M059J (cell line): ENCODE measurements around the gene MSI2. TPM values are rescaled to one million over a fixed set of nuclear protein-coding genes. Genes with fewer than 3 reads are reported as not detected.

Source experiments
- DNase-seq: peaks from one replicate; pipeline ENCODE4 v3.0.0-alpha.2; 2012; ENCODE audit warnings: low read depth
- total RNA-seq: library from RNA; depleted of rRNA; stranded (reverse); fragments of >200 nt; shearing (Covaris generic); gene quantifications from 2 replicates; pipeline ENCODE4 v1.2.3, GENCODE V29; 2014

MSI2 gene
- total RNA-seq, 1 experiment from 2014 or later, result 28.6 TPM

DNA sequence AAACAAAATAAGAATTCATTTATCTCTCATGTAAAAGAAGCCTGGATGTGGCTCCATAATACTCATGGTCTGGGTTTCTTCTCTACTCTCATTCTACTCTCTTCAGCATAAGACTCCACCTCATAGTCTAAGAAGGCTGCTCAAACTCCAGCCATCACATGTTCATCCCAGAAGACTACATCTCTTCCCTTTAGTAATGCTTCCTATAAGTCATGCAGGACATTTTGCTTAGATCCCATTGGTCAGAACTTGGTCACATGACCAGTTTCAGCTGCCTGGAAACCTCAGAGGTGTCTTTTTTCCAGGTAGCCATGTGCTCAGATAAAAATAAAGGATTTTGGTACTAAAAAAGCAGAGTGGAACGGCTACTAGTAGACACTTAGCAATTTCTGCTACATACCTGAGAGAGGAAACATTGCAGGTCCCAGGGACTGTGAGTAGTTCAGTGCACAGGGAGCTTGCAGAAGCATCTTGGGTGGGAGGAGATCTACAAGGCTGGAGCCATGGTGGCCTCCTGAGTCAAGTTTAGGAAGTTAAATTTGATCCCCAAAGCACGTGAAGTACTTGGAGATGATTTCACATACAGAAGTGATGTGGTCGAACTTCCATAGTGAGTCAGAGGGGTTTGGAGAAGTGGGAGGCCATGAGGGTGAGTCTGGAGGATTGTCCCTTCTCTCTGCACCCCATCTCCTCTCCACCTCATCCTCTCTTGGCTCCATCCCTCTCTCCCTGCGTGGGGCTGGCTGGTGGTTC lies 378.6 kb downstream of the MSI2 start:
- peak; percentile 48 for DNase-seq

DNA sequence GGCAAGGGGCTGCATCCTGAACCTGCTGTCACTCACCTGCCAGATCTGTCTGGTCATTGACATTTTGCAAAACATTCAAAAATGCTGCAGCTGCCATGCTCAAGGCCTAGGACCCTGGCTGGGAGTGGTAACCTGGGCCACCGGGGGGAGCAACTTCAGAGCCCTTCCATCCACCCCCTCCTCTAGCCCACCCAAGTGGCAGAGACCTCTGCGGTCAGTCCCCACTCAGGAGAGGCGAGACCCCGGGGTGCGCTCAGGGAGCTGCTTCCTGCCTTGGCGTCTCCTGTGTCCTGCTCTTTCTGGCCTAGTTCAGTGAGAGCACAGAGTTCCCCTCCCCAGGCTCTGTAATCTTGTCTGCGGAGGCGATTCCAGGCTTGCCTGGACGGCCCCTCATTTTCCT lies 380.0 kb downstream of the MSI2 start:
- DNase-seq, result no peak

DNA sequence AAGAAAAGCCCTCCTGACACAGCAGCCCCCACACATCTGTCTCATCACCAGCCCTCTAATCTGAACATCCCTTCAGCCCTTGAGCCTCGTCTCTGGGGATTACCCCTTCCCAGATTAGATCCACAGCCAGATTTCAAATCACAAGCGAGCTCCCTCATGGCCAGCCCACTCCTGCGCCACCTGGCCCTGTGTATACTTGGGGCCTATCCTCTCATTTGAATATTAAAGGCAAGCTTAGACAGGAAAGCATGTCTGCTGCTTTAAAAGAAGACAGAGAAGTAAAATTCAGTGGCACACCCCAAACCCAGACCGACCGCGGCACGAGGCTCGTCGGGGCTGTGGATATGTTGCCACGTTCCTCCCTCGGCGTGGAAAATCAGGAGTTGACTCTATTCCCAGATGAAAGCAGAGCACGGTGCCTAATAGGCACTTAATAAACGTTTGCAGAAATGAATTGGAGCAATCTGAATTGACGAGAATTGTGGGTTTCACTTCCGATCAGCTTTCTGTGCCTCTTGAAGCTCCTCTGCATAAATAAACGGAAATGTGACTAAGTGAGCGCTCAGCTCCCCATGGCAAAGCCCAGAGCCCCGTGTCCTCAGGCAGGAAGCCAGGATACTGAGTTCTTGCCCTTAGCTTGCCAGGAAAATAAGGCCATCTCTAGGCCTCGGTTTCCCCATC lies 380.8 kb downstream of the MSI2 start:
- no peak for DNase-seq

DNA sequence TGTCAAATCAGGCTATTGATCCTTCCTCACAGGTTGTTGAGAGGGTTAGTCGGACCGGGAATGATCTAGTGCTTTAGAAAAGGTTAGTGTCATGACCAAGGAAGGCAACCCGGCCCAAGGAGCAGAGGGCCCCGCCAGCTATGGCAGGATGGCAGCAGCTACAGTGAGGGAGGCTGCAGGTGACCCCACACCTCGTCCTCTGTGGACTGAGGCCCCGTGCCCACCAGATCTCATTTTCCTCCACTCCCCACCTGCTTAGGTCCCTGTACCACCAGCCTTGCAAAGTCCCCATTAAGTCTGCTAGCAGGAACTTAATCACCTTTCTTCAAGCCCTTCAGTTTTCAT lies 381.3 kb downstream of the MSI2 start:
- no peak for DNase-seq

DNA sequence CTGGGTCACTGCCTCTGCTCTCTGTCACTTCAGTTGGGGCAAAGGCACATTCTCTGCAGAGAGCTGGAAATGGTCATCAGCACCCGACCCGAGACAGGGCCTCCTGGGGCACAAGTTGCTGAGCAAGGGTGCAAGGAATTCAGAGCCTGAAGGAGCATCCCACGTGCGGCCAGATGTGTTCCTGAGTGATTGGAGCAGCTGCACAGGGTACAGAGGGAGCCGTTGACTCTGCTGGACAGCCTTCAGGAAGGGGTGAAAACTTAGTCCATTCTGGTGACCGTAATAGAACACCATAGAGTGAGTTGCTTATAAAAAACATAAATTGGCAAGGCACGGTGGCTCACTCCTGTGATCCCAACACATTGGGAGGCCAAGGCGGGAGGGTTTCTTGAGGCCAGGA lies 382.0 kb downstream of the MSI2 start:
- DNase-seq, result no peak

DNA sequence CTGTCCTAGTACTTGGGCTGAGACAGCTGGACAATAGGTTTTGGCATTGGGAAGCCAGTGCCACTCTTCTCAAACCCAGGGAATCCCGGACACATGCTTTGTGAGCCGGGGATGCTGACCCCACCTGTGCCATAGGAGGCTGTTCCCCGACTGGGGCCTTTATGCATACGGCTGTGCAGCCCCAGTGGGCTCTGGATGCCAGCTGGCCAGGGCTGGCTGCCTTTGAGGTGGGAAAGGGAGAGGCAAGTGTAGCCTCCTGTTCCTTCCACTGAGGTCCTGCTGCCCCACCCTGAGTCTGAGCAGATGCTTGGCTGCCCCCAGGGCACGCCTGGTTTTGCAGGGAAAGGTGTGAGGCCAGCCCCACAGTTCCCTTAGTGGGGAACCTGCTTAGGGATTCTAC lies 383.1 kb downstream of the MSI2 start:
- DNase-seq, result no peak

DNA sequence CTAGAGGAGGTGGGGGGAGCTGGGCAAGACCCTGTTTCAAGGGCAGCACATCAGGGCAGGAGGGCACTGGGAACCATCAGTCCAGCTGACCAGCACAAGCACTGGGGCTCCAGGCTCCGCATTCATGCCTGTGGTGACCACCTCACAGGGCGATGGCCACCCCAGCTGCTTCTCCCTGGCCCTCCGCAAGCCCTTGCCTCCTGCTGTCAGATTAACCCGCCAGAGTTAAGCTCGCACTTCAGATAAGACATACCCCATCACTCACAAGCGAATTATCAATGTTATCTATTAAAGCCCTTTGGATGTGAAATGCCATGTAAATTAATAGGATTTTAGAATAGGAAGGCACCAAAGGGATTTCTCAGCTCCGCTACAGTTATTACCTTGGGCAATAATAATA lies 383.8 kb downstream of the MSI2 start:
- DNase-seq, result no peak

DNA sequence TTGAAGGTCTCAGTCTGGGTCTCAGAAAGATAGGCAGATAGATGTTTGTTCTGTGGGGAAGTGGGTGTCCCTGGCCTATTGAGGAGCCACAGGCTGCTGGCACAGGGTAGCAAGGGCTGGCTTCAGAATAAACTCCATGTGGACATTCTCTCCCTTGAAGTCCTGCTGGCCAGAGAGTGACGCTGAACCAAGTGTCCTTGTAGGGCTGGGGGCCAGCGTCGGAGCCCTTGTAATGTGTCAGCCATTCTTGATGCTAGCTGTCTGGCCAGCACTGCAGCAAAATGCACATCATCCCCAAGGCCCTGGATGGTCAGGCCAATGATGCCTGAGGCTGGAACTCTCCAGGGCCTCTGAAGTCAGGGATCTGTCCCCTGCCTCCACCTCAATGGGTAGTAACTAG lies 385.4 kb downstream of the MSI2 start:
- no peak for DNase-seq

DNA sequence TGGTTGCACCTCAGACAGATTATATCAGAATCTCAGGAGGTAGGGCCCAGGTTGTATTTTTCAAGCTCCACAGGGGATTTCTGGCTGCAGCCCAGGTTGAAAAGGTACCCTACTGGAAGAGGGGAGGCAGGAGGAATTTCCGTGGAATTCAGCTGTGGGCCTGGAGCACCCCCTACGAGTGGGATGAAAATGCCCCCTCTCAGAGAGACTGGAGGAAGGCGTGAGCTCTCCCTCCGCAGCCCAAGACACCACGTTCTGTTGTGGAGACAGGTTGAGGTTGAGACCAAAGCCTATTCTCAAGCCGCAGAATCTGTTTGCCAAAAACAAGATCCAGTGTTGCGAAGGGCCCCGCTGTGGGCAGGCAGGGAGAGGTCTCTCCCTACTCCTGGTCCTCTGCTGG lies 386.7 kb downstream of the MSI2 start:
- DNase-seq, result no peak

DNA sequence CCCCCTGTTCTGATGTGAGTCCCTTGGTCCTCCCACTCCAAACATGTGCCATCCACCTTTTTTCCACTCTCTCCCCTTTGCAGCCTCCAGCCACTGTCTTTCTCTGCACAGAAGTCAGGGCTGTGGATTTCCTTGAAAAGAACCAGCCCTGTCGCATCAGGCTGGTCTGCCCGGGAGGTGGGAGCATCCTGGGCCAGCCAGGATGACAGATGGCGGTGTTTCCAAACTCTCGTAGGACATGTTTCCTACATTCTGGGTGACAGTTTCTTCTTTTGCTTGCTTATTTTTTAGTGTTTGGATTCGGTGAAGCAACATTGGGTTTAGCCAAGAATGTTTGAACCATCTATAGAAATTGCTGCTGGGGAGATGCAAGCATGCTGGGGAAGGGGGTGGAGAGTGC lies 388.0 kb downstream of the MSI2 start:
- DNase-seq, result no peak

DNA sequence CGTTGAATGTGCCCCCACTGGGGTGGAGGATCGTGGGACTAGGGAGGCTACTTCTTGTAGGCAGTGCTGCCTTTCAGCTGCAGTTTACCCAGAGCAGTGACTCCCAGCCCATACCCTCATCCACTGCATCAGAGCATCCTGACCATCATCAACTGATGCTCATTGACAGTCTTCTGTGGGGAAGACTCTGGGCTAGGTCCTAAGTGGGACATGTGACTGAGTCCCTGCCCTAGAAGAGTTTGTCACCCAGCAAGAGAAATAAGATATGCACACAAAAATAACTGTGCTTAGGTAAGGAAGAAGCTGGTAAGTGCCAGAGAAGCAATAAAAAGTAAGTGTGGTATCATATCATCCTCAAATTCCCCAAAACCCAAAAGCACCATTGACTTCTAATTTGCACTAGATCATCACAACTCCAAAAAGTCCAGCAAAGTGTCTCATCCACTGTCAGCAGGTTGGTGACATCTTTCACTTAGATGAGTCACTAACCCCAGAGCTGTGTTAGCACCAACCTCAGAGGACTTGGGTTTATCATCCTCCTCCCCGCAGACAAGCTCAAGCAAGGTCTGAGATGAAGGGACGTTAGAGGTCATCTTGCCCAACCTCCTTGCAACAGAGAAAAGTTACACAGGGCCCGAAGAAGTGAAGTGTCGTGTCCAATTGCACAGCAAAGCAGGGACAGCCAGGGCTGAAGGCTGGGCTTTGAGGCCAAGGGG lies 389.8 kb downstream of the MSI2 start:
- DNase-seq, result peak; percentile 40

DNA sequence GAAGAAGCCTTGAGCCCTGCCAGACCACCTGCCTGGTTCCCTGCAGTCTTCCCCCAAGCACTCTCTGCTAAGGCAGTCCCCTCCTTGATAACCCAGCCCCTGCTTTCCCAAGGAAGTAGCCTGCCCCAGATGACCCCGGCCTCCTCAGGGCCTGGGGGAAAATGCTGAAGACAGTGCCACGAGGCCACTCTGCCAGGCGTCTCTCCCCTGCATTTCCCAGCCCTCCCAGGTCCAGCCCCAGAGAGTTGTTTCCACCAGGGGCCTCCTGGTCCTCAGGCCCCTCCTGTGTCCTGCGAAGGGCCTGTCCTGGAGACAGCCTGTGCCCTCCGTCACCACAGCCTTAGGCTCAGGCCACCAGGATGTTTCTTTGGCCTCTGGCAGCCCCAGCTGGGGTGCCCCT lies 392.4 kb downstream of the MSI2 start:
- DNase-seq, result no peak

DNA sequence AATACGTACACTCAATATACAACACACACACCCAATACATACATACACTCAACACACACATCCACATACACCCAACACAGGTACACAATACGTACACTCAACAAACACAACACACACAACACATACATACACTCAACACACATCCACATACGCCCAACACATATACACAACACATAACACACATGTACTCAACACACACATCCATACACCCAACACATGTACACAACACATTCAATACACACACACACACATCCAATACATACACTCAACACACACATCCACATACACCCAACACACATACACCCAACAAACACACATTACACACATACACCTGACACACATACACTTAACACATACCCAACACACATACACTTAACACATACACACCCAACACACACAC lies 392.9 kb downstream of the MSI2 start:
- DNase-seq, result no peak

DNA sequence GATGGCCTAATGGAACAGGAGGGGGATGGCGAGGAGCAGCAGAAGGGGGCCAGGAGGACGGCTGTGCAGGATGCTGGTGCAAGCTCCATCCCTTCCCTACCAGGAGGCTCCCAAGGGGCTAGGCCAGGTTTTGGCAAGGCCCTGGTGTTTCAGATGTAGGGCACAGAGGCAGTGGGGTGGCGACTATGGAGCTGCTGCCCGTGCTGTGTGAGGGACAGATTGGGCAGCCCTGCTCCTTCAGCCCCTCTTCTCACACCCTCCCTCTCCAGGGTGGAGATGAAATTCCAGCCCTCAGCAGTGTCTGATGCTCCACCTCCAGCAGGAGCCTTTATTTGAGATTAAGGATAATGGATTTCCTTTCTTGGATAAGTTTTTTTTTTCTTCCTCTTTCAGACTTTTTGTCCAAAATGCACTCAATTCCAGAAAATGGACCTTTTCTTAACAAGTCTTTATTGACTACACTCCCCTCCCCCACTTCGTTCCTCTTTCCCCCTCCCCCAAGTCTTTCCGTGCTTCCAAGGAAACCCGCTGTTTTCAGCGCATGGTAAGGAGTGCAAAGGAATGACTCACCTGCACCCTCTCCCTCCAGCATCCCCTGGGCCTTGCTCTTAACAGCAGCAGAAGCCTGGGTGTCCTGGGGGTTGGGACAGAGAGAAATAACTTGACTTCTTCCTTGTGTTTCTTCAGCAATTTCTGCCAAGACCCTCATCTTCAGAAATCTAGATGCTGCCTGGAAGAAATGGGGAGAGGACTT lies 393.6 kb downstream of the MSI2 start:
- peak; percentile 82 for DNase-seq

DNA sequence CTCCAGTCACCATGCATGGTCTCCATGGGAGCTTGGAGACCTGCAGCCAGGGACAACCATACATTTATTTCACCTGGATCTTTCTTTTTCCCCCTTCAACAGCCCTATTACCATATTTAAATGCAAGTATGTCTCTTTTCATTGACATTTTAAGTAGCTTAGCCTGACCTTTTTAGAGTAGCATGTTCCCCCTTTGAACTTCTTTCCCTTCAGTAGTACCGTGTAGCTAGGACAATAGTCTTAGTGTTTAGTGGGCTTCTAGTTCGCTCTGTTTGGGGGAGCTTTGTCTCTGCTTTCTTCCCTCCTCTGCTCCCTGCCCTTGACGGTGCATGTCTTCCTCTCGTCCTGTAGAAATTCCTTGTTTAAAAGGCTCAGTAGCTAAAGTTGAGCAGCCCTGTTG lies 394.2 kb downstream of the MSI2 start:
- DNase-seq, result no peak

DNA sequence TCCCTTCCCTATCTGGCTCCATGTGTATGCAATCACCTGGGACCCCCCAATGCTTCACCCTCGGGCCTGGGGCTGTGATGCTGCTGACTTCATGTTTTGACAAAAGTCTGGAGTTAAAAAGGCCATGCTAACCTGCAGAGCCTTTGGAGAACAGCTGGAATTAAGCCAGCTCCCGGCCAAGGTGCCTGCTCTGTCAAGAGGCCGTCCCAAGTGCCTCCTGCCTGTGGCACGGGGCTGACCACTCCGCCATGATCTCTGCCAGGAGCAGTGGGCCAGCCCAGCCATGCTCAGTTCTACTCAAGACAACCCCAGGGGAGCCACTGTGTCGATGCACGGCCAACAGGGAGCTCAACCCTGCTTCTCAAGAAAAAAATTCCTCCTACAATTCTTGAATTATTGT lies 395.1 kb downstream of the MSI2 start:
- no peak for DNase-seq

DNA sequence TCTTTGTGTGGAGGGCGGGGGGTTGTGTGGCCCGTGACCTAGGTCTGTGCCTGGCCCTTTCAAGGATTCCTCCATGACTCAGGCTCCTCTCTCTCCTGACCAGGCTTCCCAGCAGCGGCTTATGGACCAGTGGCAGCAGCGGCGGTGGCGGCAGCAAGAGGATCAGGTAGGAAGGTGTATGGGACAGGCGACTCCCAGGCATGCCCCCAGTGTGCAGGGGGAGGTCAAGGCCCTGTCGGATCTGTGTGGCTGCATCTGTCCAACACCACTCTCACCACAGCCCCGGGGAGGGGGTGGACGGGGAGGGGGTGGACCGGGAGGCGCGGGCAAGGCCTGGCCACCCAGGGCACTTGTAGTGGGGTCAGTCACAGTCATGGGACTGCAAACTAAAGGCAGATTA lies 395.7 kb downstream of the MSI2 start:
- no peak for DNase-seq

DNA sequence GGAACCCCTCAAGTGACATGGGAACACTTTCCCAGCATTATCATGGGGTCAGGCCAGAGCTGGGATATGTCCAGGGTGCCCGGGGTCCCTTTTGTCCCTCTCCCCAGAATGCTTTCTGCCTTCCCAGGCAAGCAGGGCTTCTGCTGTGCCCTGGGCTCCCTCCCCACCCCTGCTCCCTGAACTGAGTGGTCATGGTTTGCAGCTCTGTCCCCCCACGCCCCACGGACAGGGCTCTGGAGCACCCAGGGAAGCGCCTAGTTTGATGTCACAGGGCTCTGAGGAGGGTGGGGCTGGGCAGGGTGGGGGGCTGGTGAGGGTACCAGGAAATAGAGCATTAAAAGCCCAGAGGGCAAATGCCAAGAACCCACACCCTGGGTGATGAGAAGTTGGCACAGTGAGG lies 396.5 kb downstream of the MSI2 start:
- DNase-seq, result no peak

DNA sequence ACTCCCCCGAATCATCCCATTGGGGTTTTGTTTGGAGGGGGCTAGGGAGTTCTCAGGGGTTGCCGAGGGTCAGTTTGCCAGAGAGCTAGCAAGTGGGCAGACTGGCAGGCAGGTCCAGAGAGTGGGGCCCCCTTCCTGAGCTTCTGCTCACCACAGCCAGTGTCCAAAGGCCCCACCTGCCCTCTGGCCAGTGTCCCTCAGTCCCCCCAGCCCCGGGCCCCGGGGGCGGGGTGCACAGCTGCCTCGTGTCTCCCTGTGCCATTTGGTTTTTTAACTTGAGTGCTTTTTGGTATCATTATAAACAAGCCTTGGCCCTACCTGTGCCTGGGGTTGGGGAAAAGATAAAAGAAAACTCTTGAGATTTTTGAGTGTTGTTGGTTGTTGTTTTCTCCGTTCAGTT lies 397.0 kb downstream of the MSI2 start:
- no peak for DNase-seq

DNA sequence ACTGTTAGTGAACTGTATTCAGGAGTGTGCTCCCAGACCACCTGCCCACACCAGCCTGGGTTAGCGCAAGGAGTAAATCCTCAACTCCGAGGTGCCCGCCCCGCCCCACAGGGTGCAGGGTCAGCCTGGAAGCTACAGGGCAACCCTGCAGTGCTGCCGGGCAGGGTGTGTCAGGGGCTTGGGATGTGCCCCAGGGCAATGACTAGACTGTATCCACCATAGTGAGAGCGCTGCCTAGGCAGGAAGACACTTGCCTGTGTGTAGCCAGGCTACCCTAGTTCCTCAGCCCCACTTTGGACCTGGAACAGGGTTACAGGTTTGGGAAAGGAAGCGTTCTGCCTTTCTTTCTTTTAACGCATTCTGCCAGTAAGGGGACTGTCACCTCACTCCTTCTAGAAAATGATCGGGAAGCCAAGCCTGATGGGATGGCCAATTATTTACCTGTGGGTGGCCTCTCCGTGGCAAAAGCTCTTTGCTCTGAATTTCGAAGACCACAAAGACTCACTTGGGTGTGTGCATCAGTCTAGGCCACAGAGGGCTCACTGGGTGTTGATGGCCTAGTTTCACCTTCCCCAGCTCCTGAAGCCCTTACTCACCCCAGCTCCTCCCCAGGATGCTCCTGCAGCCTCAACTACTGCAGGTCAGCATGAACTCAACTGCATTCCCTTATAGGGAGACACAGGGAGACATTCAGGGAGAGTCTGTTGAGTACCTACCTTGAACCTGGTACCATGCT lies 397.9 kb downstream of the MSI2 start:
- DNase-seq, result no peak

DNA sequence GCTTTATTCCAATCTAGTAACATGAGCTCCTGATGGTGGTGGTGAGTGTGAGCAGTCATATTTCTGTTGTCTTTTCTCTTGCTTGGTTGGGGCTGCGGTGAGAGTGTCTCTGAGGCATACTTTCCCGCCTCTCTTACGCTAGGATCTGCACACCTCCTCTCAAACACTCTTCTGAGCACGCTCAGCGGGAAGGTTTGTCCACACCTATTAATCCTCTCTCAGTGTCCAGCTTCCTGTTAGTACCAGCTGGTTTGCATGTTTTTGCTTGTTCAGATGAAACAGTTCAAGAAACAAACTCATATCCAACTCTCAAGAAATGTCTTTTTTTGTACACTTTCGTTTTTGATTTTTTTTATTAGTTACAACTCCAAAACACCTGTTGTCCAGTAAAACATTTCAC lies 399.2 kb downstream of the MSI2 start:
- no peak for DNase-seq

DNA sequence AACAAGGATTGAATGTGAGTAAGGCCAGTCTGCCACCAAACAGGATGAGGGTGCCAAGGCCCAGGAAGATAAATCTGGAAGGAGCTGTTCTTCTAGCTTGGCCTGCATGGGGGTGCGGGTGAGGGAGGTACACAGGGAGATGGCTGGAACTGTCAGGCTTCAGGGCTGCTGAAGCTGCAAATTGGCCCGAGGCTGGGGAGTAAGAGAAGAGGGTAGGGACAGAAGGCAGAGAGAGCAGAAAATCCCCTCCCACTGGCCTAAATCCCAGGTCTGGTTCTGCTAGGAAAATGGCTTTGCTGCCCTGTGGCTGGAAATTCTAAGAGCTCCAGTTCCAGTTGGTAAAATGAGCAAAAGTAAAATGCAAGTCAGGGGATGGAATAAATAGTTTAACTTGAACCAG lies 400.9 kb downstream of the MSI2 start:
- no peak for DNase-seq
